HG03378 (cell line): ENCODE measurements around the gene MYO7A.
"Not testable (repeated sequence)": the region's sequence is repeated elsewhere in the genome, so short reads cannot be mapped to it uniquely, and the experiment has no call there.

ENCODE experiments used
- ATAC-seq: cut with Tn5 transposase; IDR thresholded peaks from one replicate; pipeline ENCODE4 v1.9.1; 2021; ENCODE audit warnings: mild to moderate bottlenecking, moderate library complexity; ENCODE audit not compliant: unreplicated experiment

Gene MYO7A

DNA sequence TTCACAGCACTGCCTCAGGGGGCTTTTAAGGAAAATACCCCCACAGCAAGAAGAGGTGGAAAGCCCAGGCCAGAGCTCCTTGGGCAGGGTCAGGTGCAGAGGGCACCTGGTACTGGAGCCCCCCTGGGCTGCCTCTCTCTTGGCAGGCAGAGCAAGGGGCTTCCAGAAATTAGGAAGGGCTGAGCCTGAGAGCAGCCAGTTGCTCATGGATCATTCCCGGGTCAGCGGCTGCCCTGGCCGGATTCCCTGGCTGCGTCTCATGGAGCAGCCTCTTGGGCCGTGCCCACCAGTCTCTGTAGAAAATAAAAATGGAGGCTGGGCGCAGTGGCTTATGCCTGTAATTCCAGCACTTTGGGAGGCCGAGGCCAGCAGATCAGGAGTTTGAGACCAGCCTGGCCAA, 35.7 kb upstream of the MYO7A start:
- no peak for ATAC-seq

DNA sequence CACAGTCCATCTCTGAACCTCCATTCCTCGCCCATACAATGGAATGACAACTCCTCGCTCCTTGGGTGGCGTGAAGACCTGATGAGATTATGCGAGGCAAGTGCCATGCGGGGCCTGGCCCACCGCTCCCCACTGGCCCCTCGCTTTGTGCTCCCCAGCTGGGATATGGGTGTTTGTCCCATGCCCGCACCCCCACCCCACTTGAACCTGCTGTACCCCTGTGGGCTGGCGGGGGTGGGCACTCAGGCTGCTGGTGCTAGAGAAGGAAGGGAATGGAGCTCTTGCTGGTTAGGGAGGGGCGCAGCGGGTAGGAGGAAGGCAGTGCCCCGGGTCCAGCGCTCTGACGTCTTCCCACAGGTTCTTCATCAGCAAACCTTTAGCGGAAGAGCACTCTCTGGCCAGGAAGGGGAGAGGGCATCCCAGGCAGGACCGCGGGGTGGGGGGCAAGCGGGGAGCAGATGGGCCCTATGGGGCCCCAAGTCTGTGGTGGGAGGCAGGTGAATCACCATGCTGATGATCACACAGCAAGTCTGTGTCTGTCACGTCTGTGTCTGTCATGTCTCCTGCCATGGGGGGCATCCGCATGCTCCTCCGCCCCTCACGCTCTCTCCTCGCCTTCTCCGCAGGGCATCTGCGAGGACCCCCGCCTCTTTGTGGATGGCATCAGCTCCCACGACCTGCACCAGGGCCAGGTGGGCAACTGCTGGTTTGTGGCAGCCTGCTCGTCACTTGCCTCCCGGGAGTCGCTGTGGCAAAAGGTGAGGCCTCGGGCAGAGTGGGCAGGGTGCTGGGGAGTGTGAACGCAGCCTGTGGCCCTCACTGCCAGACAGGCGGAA, 34.8 kb upstream of the MYO7A start:
- no peak for ATAC-seq

DNA sequence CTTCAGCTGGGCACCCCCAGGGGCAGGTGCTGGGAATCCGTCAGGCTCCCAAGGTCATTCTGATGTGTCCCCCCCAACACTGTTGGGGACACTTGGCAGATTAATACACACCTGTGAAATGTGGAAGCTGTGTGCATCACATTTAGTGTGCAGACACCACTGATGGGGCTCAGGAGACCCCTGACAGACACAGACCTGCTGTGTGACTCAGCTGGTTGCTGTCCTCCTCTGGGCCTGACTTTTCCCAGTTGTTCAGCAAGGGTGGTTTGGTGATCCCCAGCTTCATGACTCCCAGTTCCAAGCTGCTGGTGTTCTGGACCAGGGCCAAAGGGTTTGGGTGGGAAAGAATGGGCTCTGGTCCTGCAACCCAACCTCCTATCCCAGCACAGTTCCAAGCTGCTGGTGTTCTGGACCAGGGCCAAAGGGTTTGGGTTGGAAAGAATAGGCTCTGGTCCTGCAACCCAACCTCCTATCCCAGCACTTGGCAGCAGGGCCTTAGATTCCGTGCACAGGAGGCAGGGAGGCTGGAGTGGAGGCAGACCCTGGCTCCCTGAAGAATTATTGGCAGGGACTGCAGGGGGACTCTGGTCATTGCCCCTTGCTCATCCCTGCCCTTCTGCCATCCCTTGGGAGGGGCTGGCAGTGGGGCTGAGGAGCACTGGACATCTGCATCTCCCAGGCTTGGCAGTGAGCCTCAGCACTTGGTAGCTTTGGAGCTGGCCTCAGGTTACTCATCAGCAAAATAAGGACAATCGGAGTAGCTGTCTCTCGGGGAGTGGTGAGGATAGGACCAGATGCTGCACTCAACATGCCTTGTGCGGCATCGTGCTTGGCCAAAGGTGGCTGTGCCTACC, 33.8 kb upstream of the MYO7A start:
- no peak for ATAC-seq

DNA sequence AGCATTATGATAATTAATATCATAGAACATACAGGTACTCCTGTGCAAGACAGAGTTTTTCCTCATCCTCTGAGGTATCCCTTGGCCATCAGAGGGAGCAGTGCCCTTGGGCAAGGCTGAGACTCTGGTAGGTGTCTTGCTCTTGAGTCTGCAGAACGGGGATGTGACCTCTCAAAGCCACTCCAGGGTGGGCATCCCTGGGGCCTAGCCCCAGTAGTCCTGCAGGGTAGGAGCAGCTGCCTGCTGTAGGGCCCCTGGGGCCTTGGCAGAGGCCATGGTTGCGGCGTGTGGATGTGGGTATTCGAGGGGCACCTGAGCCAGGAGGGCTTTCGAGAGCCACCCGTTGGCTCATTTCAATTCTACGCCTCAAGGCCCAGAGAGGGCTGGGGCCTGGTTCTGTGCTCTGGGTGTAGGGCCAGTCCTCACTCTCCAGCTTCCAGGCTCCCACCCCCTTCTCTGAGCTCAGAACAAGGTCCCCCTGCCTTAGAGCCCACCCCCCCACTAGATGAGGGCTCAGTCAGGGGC, 33.1 kb upstream of the MYO7A start:
- ATAC-seq, result no peak

DNA sequence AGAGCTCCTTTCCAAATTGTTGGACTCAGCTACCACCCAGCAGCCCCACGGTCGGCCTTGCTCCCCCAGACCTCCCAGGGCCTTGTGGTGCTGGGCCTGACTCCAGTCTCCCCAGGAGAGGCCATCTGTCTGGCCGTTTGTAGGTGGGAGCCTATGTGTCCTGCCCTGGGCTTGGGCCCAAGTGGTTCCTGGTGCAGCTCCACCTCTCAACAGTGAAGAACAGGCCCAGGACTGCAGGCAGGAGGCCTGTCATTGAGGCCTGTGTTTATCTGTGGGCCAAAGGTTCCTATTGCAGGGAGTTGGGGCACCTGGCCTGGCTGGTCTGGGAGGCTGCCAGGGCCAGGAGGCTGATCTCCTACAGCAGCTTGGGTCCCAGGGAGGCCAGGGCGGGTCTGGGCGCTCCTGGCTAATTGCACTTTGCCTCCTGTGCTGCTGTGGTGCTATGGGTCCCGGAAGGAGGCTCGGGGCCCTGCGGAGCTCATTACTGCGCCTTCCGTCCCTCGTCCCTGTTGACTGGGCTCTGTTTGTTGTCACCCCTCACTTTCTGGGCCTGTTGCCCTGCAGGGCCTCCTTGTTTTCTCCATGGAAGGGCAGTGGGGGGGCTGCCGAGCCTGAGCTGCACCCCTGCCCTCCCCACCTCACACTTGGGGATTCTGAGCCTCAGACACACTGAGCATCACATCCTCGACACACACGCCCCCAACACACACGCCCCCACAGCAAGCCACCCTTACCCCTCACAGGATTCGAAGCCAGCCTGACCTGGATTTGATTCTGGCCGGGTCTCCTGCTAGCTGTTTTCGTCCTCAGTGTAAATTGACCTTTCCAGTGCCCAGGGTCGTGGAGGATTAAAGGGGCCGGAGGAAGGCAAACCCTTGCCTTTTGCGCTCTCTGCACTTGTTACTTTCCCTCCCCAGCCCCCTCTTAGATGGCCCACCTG, 32.2 kb upstream of the MYO7A start:
- no peak for ATAC-seq

DNA sequence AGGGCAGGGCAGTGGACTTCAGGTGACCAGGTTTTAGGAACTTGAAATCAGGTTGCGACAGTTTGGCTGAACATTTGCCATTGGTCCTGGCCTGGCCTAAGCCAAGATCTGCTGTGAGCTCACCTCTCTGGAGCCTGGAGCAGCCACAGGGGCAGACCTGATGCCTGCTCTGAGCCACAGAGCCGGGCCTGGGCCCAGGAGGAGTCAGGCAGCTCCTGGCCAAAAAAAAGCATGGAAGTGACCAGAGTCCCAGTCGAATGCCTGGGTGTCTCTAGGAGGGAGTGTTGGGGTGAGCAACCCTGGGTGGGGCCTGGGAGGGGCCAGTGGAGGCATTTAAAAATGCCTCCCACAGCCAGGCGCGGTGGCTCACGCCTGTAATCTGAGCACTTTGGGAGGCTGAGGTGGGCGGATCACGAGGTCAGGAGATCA, 31.4 kb upstream of the MYO7A start:
- ATAC-seq, result no peak

DNA sequence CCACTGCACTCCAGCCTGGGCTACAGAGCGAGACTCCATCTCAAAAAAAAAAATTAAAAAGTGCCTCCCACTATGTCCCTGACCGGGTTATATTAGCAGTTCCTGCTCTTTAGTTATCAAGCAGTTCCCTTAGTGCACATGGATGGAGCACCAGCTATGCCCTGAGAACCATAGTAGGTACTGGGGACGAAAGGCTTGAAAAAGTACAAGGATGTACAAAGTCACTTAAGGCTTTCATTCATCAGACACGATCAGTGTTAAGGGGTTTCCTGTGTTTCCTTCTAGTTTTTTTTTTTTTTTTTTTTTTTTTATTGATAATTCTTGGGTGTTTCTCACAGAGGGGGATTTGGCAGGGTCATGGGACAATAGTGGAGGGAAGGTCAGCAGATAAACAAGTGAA, 30.9 kb upstream of the MYO7A start:
- not testable (repeated sequence) for ATAC-seq

DNA sequence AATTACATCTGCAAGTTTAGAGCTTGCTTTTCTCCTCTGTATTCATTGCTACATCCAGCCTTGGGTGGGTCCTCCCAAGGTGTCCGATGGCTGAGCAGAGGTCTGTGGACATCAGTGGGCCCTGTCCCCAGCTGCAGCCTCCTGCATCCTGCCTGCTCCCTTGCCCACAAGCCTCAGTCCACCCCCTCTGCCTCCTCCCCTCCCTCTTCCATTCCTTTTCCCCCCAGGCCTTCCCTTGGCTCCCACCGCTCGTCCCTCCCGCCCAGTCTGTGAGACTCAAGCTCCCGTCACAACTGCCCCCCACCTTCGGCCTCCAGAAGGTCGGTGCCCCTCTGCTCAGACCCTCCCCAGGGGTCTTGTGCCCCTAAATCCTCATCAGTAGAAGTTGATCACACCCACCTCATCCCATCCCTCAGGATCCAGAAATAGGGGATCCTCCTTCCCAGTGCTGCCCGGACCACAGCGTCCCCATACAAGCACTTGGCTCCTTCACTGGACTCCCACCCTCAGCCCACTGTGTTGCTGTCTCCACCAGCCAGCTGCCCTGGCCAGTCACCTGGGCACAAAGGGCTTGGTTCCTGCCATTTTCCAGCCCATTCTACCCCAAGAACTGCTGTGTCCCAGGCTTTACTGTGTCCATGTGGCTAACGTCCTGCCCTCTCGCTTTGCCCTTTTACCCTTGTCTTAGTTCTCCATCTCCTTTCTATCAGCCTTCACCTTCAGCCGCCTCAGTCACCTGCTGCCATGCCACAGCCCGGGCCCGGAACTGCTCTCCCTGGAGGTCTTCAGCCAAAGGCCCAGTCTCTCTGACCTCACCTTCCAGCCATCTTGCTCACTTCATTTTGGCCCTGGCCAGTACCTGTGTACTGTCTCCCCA, 27.6 kb upstream of the MYO7A start:
- no peak for ATAC-seq

DNA sequence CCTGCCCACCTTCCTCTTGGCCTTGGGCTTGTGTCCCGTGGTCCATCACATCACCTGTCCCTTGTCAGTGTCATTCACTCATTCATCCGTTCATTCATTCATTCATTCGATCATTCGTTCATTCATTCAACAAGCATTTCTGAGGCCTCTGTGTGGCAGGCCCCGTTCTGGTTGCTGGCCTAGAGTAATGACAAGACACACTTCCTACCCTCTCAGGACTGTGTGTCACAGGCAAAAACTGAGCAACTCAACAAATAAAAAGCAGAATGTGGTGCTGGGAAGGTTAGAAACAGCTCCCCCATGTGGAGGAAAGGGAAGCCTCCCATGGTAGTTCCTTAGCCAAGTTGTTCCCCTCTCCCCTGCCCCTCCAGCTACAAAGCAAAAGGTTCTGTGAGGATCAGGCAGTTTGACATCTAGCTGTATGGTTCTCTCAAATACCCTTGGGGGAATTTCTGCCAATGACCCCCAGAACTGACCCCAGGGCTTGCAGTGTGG, 27.0 kb upstream of the MYO7A start:
- no peak for ATAC-seq

DNA sequence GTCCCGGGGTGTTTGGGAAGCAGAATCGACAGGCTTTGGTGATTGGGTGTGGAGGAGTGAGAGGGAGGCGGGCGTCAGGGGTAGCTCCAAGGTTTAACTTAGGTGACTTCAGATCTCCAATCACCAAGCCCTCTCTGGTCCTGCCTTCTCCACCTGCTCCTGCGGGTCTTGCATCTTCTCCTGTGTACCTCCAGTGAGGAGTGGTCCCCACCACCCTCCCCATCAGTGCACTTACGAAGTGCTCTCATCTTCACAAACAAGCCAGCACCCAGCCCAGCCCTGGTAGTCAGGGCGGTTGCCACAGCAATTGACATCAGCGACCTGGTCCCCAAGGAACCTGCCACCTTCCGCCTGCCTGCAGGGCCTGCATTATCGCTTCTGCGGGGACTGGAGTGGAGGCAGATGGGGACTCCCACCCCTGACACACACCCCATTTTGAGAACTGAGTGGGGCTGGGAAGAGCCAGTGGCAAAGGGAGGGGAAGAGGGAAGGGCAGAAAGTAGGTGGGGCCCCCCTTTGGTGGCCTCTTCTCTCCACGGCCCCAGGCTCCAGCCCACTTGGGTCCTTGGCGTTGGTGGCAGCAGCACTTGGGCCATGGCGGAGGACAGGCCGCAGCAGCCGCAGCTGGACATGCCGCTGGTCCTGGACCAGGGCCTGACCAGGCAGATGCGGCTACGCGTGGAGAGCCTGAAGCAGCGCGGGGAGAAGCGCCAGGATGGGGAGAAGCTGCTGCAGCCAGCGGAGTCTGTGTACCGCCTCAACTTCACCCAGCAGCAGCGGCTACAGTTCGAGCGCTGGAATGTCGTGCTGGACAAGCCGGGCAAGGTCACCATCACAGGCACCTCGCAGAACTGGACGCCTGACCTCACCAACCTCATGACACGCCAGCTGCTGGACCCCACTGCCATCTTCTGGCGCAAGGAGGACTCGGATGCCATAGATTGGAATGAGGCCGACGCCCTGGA, 25.5 kb upstream of the MYO7A start, which contains the start of gene OMP:
OMP (plus strand) TSS at position 595 of the 965 bp plus-strand sequence; CDS start at position 595, 0 bp downstream.
- no peak for ATAC-seq

DNA sequence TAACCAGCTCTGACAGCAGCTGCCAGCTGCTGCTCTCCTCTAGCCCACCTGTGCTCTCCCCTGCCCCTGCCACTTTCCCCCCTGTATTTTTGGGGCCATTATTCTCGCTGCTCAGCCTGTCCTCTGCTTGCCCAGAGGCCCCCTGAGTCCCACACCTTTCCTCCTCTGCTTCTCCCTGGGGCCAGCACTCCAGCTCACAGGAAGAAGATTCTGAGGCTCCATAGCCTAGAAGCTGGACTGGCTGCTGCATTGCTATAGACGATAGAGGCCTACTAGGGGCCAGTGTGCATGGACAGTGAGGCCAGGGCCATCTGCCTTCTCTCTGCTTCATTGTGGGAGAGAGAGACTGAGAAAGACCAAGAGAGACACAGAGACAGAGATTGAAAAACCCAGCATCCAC, 24.7 kb upstream of the MYO7A start:
- no peak for ATAC-seq

DNA sequence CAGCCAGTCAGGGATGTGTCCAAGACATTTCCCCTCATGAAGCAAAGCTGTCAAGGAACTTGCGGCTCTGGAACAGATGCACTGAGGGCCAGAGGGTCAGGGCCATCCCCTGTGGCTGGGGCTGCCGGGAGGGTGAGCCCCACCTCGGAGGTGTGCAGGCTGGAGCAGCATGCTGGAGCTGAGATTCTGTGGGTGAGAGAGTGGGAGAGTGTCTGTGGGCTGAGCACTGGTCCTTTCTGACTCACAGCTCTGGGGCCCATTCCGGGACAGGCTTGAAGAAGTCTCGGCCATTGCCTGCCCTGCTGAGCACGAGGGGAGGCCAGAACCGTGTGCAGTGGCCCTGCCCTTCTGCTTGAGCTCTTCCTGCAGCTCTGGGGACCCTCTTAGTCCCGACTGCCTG, 23.3 kb upstream of the MYO7A start:
- no peak for ATAC-seq

DNA sequence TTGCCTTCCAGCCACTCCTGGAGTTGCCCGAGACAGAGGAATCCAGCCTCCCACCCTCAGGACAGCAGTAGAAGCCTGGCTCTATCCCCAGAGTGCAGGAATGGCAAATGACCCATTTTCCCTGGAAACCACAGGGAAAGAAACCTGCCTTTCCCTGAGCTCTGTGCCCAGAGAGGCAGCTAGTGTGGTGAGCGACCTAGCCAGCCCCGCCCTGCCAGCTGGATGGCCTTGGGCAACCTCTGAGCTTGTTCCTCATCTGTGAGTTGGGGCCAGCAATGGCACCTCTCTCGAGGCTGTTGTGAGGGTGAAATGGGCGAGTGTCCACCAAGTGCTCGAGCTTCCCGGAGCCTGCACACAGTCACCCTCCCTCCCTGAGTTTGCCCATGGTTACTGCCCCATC, 21.7 kb upstream of the MYO7A start:
- no peak for ATAC-seq

DNA sequence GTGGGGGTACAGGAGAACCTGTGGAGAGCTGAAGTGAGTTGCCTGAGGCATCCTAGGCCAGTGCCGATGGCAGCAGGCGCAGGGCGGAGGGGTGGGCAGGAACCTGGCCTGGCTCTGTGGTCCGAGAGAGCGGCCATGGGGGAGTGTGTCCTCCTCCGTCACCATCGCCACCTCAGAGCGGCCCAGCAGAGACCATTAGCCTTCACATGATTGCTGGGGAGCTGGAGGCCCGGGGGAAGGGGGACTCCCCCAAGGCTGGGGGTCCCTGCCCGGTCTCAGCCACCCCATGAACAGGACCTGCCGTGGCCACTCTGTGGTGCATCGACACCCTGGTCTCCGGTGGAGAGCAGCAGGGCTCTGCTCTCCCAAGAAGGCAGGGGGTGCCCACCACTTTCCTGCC, 21.3 kb upstream of the MYO7A start:
- no peak for ATAC-seq

DNA sequence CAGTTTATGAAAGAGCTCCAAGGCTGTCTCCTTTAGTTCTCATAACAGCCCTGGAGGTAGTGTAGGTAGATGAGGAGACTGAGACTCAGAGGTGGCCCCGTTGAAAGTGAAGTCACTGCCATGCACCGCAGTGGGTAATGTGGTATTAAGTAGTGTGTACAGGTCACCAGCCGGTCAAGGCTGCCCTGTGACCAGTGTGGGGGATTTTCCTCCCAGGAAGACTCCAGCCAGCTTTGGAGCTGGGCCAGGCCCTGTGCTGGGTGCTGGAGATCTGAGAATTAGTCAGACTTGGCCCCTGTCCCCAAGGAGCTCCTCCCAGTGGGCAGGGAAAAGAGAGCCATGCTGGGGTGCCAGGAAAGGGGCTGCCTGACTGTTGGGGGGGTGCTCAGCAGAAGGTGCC, 20.1 kb upstream of the MYO7A start:
- ATAC-seq, result no peak

DNA sequence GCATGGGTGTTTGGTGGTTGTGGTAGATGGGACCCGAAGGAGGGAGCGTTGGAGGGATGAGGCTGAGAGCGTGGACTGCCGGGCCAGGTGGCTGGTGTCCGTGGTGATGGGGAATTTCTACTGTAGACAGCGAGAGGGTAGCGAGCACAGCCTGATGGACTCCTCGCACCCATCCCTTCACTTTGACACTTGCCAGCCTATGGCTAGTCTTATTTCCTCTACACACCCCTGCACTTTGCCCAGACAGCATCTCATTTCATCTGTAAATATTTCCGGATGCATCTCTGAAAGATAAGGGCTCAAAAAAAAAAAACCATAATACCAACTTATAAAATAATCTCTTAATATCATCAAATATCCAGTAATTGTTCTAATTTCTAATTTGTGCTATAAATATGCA, 19.6 kb upstream of the MYO7A start:
- ATAC-seq, result no peak

DNA sequence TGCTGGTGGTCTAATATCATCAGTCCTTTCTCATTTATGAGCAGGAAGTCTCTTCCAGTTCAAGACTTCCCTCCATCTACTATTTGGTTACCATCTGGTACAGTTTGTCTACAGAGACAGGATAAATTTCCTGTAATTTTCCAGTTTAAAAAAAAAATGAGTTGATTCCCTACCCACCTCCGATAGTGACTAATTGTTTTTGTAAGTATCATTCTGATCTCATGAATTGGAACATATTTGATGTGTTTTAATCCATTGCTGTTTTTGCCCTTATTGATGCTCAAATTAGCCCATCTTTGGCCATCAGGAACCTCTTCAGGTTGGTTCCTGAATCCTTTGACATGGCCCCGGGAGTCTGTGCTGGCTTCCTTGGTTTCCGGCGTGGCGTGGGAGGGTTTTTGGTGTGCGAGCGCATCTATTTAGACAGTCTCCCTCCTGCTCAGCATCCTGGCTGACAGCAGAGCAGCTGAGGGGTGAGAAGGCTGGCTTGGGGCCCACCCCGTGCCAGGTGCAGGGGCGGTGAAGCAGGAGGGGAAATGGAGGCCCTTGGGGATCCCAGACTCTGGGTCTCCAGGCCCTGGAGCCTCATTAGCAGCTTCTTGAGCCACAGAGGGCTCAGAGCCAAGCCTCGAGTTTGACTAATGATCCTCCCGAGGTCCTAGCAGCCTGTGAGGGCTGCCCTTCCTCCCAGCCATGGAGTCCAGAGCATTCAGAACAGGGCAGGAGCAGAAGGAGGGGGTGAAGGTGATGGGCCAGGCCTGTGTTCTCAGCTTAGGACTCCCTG, 18.6 kb upstream of the MYO7A start:
- no peak for ATAC-seq

DNA sequence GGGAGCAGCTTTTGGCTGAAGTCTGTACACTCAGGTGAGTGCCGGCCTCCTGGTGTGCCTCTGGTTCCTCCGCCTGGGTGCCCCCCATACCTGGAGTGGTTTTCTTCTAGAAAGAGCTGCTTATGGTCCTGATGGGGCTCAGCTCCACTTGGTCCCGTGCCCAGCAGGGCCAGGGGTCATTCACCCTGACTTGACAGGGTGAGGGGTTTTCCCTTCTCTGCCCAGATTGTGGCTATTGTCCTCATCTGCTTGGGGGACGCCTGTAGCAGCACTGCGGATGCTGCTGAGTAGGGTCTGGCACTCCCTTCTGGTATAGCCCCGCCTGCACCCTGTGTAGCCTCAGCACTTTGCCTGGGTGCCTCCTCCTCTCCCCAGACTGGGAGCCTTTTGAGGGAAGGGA, 17.2 kb upstream of the MYO7A start:
- ATAC-seq, result no peak
